H1 (cell line): ENCODE results near the gene ITGA4. TPM values are rescaled to one million over a fixed set of nuclear protein-coding genes. Genes with fewer than 3 reads are reported as not detected.

Experiments
- CHD7 ChIP-seq: fragments of 300-600 bp; sonication (generic); IDR thresholded peaks from 2 replicates; pipeline ENCODE4 v1.7.1; 2012; ENCODE audit warnings: low read length, moderate library complexity, mild to moderate bottlenecking, inconsistent platforms; ENCODE audit not compliant: insufficient replicate concordance
- EGR1 ChIP-seq: IDR thresholded peaks from 2 replicates; pipeline ENCODE4 v1.6.1; 2011; ENCODE audit warnings: low read depth, low read length, borderline replicate concordance
- FOSL1 ChIP-seq: IDR thresholded peaks from 2 replicates; pipeline ENCODE4 v1.6.1; 2011; ENCODE audit warnings: mild to moderate bottlenecking, low read depth, low read length, moderate library complexity; ENCODE audit not compliant: insufficient read depth
- KDM1A ChIP-seq: fragments of 200-600, 300-600 bp; sonication (generic); IDR thresholded peaks from 2 replicates; pipeline ENCODE4 v1.7.1; 2016; ENCODE audit warnings: mild to moderate bottlenecking, low read length, borderline replicate concordance
- KDM5A ChIP-seq: fragments of 200-600 bp; IDR thresholded peaks from 2 replicates; pipeline ENCODE4 v1.7.1; 2012; ENCODE audit warnings: mild to moderate bottlenecking, low read length, inconsistent platforms, mixed read lengths
- SIN3A ChIP-seq, 2 experiments: IDR thresholded peaks in 1 of 2; conservative IDR thresholded peaks in 1 of 2; 2 replicates each; pipeline ENCODE4 v1.6.1; 2011 to 2012; ENCODE audit warnings: low read length in 2 of 2, improper control_type of control experiment in 1 of 2, low read depth in 1 of 2, mild to moderate bottlenecking in 1 of 2
- TCF12 ChIP-seq: IDR thresholded peaks from 2 replicates; pipeline ENCODE4 v1.6.1; 2011; ENCODE audit warnings: low read depth, mild to moderate bottlenecking, low read length
- polyA plus RNA-seq, 7 experiments: library from polyadenylated mRNA; depleted of rRNA in 3 of 7; stranded (reverse) in 5 of 7; unstranded in 2 of 7; fragments of >200 nt in 5 of 7; fragments of 200-250 nt in 2 of 7; gene quantifications; 1 replicate in 5 of 7; 2 replicates in 1 of 7; 4 replicates in 1 of 7; pipeline versions ENCODE4 v1.2.1 to v1.2.3, GENCODE V29; 2011 to 2013; ENCODE audit warnings: missing spikeins in 2 of 7, mixed read lengths in 2 of 7
- total RNA-seq: library from RNA; stranded (reverse); fragmentation: NEBNext Ultra II Directional; extraction: Animal tissue kit (Norgen Biotek cat#: 25700); gene quantifications from 2 replicates; pipeline ENCODE4 v1.2.1, GENCODE V29; 2021

ITGA4 gene
- total and polyA plus RNA-seq, 2 of the 8 experiments (the other 6 are each of a cell fraction or from before 2014, with no cell fraction given) = 0.60 to 2.1 TPM

GRCh38 chr2:181523756-181524155, 66.6 kb downstream of the ITGA4 start (continued):
- TF ChIP-seq SIN3A (conservative IDR thresholded peaks at IDR 0.05 in 1 of 2, IDR thresholded peaks at IDR 0.05 in 1 of 2; ENCODE audit: low read depth in 1 of 2, low read length in 2 of 2) = no peak
- no peak for TF ChIP-seq CHD7
- no peak for TF ChIP-seq EGR1
- TF ChIP-seq TCF12 = no peak
- no peak for TF ChIP-seq FOSL1
- no peak for TF ChIP-seq KDM1A
- TF ChIP-seq KDM5A = no peak
